HG03442 (cell line): ENCODE results near the gene VTCN1.

Experiments used
- ATAC-seq: cut with Tn5 transposase; IDR thresholded peaks from one replicate; pipeline ENCODE4 v1.9.1; 2021; ENCODE audit warnings: mild to moderate bottlenecking, moderate library complexity; ENCODE audit not compliant: unreplicated experiment

VTCN1 gene

DNA sequence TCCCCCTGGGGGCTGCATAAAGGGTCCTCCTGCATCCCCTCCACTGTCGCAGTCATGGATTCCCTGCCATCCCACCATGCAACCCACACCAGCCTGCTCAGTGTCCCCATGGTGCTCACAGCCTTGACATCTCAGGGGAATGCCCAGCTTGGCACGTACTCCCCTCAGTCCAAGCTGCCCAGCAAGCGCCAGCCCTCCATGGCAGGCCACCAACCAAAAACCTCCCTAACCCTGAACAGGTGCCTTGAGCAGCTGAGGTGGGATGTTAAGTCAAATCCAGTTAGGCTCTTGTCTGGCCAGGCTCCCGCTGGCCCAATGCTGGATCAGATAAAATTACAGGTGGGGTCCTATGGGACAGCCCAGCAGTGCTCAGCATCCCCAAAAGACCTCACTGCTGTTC is 341 bp downstream of the VTCN1 start:
- ATAC-seq, result no peak

DNA sequence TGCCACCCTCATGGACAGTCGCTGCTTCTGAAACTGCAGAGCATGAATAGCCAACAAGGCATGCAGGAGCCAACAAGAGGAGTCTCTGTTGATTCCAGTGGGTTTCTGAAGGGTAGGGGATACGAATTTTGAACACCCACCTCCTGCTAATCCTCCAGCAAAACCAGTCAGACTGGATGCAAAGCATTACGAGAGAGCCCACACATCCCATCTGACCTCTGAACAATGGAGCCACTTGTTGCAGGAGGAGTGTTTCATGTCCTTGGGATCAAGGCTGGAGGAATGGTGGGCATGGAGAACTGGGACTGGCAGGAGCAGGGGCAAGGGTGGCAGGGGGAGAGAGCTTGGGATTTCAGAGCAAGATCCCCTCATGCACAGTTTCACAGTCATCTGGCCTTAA is 1.6 kb downstream of the VTCN1 start:
- no peak for ATAC-seq

DNA sequence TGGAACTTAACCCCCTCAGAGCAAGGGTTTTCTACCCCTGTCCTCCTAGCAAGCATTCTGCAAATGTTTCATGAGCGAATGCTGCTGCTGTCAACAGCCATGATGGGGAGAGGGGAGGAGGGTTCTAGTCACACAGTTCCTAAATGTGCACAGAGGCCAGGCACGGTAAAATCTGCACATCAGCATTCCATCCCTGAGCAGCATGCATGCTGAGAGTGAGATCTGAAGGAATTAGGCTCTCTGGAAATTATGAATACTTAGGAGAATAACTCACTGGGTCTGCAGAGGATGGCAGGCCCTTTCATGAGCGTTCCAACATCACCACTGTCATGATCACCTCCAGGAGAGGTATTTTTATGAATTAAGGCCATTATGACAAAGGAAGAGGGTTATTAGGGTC is 2.1 kb downstream of the VTCN1 start:
- no peak for ATAC-seq

DNA sequence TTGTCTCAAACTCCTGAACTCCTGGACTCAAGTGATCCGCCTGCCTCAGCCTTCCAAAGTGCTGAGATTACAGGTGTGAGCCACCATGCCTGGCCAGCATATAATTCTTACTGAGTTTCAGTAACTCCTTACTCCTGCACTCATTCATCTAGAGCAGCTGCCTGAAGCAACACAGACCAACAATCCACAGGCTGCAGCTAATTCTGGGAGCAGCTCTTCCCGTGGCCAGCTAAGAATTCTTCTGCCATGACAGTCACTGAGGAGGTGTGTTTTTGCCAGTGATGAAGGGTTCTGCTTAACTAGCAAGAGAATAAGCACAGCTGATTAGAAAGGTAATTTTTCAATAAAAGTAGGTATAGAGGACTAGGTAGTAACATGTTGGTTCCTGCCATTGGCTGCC is 5.4 kb downstream of the VTCN1 start:
- ATAC-seq, result no peak

DNA sequence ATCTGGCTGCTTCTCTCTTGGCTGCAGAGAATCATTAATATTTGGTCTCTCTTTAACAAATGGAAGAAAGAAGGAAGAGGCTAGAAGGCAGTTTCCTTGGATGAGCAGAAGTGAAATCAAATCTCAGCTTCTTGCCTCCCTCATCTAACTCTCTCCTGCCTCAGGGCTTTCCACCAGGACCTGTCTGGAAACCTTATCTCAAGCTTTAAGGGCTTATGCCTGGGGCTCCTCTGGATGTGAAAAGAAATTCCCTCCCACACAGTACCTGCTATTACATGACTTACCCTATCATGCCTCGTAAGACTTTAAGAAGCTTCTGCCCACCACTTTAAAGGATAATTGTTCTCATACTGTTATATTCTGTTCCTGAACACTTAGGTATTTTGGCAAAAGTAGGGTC is 8.9 kb downstream of the VTCN1 start:
- no peak for ATAC-seq

DNA sequence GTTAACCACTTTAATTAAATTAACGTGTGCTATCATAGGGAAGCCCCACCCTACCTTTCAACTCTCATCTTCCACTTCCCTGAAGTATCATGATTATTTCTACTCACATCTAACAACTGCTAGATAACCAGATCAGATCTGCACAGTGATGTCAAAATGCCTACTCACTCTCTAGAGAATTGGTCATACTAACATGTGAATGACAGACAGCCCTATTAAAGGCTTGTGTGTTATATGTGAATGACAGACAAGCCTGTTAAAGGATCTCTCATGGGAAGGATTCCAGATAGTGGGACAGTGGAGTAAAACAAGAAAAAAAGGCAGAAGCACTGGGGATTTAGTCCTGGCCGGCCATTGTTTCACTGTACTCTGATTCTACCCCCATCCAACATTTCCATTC is 12.6 kb downstream of the VTCN1 start:
- no peak for ATAC-seq

DNA sequence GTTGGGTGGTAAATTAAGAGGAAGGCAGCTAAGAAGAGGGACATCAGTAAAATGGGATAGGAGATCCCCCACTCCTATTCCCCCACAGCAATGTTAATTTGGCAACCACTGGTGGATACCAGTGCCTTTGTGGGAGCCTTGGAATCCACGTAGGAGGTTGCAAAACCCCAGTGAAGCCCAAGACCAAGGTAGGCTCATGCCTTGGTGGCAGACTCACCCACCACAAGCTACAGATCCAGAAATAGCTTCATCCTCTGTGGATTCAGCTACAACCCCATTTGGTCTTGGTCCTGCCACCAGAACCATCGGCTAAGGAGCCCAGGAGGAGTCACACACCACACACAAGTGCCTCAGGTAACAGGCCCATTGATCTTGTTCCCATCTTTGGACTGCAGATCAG is 21.0 kb downstream of the VTCN1 start:
- no peak for ATAC-seq

DNA sequence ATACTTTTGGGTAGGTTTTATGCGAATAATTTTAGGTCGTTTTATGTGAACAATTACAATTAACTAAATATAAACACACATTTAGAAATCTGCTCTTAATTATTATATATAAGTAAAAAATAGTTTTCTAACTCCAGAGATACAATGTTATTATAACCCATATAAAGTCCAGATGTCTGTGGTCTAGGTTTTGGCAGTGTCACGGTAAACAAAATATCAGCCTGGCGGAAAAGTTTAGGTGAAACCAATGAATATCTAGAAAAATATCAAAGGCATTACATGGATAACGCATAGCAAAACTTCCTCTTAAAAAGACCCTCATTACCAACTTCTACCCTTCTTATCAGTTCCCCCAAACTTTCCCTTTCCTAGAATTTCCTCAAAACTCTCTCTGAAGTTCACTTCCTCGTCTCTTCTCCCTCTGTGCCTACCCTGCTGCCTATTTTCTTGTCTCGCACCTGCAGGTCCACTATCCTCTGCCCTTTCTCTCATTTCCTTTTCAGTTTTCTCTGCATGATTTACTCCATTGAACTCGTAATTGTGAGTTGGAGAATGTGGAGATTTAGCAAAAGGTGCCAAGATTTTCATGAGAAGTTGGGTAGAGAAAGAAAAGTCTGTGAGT is 21.8 kb downstream of the VTCN1 start:
- ATAC-seq, result no peak

DNA sequence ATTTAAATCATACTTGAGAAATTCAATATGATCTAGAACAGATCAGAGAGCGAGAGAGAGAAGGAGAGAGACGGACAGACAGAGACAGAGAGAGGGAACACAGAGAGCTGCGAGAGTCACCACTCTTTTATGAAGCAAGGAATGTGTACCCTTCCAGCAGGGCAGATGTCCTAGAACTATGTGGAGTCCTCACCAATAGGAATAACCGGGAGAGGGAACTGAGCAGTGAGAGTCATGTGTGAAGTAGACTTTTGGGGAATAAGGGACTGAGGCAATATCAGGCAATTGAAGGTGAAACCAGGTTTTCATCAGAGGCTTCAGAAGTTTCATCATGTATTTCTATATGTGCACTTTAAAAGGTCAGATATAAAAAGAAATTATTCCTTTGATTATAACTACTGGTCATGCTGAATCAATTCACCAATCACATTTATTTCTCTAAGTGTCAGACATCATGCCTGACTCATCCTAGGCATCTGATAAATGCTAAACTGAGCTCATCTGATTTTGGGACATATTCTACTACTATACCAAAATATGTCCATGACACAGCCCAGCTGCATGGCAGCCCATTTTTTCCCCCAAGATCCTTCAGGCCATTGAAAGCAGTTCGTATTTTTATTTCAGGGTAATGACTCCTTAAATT is 22.4 kb downstream of the VTCN1 start:
- ATAC-seq, result no peak

DNA sequence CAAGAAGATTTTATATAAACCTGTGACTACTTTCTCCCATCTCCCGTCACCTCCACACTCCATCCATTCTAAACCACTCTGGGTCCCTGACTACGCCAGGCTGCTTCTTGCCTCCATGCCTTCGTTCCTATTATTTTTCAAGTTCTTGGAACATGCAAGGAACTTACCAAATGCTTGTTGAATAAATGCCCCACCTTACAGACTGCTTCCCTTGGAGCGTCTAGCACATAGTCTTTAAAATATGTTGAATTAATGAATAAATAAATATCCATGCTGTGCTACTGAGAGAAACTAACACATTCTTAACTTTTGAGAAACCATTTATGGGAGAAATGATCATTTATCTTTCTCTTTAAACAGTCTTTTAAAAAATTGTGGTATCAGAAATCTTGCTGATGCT is 27.6 kb downstream of the VTCN1 start:
- no peak for ATAC-seq

DNA sequence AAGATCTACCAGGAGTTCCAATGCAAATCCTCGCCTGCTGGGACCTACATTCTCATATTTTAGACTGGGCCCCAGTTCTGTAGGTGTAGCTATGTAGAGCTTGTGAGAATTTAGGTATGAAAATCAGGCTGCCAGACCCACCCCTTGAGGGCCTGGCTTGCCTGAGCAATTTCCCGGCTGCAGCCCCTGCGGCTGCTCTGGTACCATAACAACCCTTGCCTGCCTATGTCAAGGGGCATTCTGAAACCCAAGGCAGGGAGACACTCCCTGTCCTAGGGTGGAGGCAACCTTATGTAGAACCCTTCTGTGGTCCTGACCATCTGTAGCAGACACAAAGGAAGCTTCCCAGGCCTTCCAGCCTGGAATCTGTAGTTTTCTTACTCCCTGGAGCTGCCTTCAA is 28.4 kb downstream of the VTCN1 start:
- ATAC-seq, result no peak

DNA sequence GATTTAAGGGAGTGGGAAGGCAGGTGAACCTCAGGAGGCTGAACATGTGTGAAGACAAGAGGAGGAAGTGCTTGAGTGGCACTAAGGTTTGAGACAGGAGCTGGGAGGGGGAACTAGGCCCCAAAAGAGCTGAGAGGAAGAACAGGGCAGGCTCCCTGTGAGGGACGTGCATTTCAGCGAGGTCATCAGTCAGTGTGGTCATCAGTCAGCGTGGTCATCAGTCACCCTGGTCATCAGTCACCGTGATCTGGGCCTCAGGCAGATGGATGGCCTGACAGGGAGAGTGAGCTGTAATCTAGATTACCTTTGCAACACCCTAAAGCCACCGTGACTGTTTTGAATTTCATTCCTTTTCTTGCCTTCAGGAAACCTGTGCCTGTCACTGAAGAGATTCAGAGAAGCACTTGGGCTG is 29.1 kb downstream of the VTCN1 start:
- ATAC-seq, result no peak

DNA sequence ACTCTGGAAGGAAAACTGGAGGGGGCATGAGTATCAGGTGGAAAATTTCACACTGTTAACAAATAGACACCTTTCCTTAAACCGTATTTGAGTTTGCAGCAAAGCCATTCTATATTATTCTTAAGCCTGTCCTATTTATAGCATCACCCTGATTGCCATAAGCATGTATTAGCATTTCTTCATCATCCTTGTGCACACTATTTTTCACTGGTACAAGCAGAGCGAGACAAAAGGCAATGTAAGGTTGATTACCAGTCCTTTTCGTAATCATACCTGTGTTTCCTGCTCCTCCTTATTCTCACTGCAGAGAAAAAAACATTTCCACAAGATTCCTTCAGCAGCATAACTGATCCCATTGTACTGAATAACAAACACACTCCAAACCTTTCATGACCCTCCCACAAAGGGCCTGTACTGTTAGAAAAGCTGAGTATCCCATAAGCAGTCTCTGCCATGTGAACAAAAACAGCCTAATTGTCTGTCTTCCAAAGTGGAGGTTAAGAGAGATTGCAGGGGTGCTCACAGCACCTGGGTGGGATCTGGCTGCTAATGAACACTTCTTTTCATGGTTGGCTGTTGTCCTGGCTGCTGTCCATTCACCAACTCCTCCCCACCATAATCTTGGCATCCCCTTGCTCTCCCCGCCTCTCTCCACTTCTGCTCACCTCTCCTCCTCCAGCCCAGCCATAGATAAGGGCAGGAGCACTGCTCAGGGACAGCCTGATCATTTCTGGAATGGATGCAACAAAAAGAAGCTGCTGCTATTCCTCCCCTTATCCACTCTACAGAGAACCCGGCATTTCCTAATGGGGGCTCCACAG is 30.4 kb downstream of the VTCN1 start:
- no peak for ATAC-seq

DNA sequence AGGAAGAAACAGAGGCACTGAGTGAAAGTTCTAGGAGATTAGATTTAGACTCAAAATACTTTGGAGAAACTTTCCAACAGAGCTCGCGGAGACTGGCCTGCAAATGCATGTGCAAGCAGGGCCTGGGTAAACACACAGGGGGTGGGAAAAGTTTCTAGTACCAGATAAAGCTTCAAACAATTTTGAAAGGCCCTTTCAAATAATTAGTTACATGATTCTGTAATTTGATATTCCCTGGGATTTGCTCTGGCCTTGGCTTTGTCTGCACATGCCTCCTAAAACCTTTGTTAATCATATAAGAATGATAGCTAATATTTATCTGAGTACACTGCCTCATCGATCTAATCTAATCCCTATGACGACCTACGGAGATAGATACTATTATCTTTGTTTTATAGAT is 31.3 kb downstream of the VTCN1 start:
- ATAC-seq, result no peak

DNA sequence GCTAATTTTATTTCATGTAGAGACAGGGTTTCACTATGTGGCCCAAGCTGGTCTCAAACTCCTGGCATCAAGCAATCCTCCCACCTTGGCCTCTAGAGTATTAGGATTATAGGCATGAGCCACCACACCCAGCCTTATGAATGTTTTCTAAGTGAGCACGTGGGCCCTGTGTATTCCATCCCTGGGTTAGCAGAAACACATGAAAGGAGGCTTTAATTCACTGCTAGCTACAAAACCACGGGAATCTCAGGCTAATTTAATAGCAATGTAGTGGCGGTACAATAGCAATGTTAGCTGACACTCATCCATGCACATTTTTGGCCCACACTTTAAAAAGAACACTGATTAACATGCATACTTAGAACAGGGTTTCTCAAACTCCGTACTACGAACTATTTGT is 32.0 kb downstream of the VTCN1 start:
- no peak for ATAC-seq

DNA sequence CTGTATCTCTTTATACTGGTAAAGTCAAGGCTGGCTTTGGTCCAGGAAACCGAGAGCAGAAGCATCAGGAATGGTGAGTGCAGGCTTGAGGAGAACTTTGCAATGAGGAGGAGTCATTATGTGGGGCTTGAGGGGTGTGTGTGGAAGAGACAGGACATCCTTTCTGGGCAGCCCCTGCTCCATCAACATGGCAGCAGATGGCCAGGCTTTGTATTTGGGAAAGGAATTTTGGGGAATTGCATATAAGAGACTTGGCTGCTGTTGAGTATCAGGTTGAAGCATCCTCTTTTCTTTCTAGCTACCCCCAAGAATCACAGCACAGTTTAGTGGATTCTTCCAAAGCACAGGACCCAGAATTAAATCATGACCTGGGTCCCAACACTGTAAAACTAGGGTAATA is 33.4 kb downstream of the VTCN1 start:
- no peak for ATAC-seq

DNA sequence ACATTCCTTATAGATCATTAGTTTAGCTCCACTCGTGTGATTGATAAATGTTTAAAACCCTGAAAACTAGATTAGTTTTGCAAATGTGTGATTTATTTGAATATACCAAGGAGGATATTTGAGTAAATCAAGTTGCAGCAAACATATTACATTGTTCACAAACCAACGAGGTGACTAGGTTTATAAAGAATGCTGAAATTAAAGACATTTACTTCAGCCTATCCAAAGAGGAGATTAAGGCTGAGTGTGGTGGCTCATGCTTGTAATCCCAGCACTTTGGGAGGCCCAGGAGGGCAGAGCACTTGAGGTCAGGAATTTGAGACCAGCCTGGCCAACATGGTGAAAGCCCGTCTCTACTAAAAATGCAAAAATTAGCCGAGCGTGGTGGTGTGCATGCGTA is 34.1 kb downstream of the VTCN1 start:
- no peak for ATAC-seq

DNA sequence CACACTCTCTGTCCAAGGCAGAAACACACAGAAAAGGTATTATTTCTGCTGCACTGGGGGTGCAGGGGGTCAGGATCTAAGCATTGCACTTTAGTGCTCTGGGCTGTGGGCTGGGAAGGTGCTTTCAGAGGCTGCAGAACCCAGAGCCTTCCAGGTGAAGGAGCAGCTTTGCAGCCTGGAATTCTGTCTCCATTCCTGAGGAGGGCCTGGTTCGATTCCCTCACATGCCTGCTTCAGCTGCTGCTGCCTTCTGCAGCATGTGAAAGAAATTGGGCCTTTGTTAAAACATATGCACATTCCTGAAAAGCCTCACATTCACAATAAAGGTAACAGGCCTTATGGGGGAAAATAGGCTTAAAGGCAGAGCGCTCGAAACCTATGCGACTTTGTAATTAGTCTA is 35.9 kb downstream of the VTCN1 start:
- no peak for ATAC-seq

DNA sequence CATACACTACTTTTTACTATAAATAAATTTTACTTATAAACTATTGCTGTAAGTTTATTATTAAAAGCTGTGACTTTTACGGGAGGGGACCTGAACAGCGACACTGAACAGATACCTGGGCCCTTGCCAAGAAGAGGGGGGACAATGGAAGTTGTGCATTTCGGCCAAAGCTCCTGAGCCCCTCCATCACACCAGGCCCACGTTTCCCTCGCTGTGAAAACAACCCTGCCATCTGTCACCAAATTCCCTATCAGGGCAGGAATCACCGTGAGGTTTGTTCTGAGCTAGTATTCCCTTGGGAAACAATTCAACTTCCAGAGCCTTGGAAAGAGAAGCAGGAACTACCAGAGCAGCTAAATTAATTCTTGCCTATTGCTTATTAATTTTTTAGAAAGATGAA is 37.0 kb downstream of the VTCN1 start:
- ATAC-seq, result no peak

DNA sequence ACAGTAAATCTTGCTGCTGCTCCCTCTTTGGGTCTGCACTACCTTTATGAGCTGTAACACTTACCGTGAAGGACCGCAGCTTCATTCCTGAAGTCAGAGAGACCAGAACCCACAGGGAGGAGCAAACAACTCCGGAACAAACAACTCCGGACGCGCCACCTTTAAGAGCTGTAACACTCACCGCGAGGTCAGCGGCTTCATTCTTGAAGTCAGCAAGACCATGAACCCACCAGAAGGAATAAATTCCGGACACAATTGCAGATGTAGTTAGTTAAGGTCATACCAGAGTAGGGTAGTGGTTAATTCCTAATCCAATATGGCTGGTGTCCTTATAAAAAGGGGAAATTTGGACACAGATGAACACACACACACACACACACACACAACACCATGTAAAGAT is 37.7 kb downstream of the VTCN1 start:
- ATAC-seq, result no peak

DNA sequence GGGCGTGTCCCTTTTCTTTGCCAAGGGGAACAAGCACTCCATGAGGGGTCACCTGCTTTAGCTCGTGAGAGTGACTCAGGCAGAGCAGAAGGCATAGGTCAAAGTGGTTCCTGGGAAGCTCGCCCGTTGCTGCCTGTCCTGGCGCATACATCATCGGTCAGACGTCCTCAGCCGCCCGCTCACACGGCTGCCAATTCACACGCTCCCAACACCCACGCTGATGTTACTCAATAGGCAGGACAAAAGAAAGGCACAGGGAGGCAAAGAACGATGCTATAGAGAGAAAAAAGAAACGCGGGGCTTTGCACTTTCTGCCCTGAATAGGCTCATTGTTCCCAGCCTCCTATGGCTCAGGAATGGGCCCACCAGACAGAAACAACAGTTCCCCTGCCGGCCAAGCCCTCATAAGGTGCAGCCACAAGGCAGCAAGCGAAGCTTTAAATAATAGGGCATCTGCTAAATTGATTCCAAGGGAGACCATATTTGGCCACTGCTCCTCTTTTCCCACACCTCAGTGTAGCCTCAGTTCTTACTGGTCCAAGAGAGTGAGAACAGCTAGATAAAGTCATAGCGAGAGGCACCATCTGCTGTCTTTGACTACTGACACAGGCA is 38.7 kb downstream of the VTCN1 start:
- ATAC-seq, result no peak
